B cell (primary cell): ENCODE data around the gene ZNF44. TPM values are rescaled to one million over a fixed set of nuclear protein-coding genes. Genes with fewer than 3 reads are reported as not detected.

Experiments used
- ATAC-seq: fragments of 200-7000 bp; cut with Tn5 transposase; one replicate; pipeline ENCODE4 v1.10.0; 2021; ENCODE audit warnings: low read depth, mild to moderate bottlenecking, moderate number of reproducible peaks, moderate library complexity
- CTCF ChIA-PET: fragments of 350-600 bp; sonication (Branson Sonifier 250); formaldehyde crosslinking; loops from one replicate; lab custom pipeline; 2021; ENCODE audit warnings: antibody characterized with exemption, inconsistent platforms; lab: Charles Lee
- POLR2A ChIA-PET: fragments of 350-600 bp; sonication (Branson Sonifier 250); formaldehyde crosslinking; loops from one replicate; lab custom pipeline; 2021; ENCODE audit warnings: antibody characterized with exemption; lab: Charles Lee
- DNase-seq: peaks from one replicate; pipeline ENCODE4 v3.0.0; 2013
- H2AFZ ChIP-seq: 2 replicates; pipeline ENCODE4 v1.6.1; 2012; ENCODE audit warnings: mild to moderate bottlenecking, low read depth, low read length; ENCODE audit not compliant: insufficient read depth, poor library complexity, severe bottlenecking
- H3K27ac ChIP-seq, 2 donors: 1 replicate in 1 of 2; 2 replicates in 1 of 2; pipeline ENCODE4 v1.5.1; 2012 to 2013; ENCODE audit warnings: low read length in 2 of 2, mild to moderate bottlenecking in 2 of 2, moderate library complexity in 1 of 2
- H3K27me3 ChIP-seq, 4 experiments: fragments of 200-600 bp in 1 of 4; sonication (generic) in 1 of 4; replicated peaks in 1 of 4; 1 replicate in 2 of 4; 2 replicates in 2 of 4; pipeline versions ENCODE4 v1.6.1 to v1.7.0; 2013 to 2016; ENCODE audit warnings: low read length in 3 of 4, mild to moderate bottlenecking in 2 of 4, mixed read lengths in 1 of 4, moderate library complexity in 1 of 4; ENCODE audit not compliant: insufficient read depth in 4 of 4, control insufficient read depth in 3 of 4; ENCODE audit errors: control extremely low read depth in 1 of 4
- H3K36me3 ChIP-seq, 2 experiments: replicated peaks in 1 of 2; 1 replicate in 1 of 2; 2 replicates in 1 of 2; pipeline versions ENCODE4 v1.6.1 to v1.7.1; 2013; ENCODE audit warnings: low read length in 1 of 2; ENCODE audit not compliant: insufficient read depth in 2 of 2, control insufficient read depth in 1 of 2; ENCODE audit errors: control extremely low read depth in 1 of 2, extremely low read depth in 1 of 2
- H3K4me1 ChIP-seq, 2 donors: fragments of 200-600 bp in 1 of 2; sonication (generic) in 1 of 2; 1 replicate in 1 of 2; 2 replicates in 1 of 2; pipeline versions ENCODE4 v1.5.1 to v1.6.1; 2013 to 2017; ENCODE audit warnings: low read length in 2 of 2; ENCODE audit not compliant: control insufficient read depth in 2 of 2, insufficient read depth in 2 of 2
- H3K4me2 ChIP-seq: replicated peaks from 2 replicates; pipeline ENCODE3; 2012; ENCODE audit warnings: mild to moderate bottlenecking, low read depth, low read length; ENCODE audit not compliant: poor library complexity, severe bottlenecking
- H3K4me3 ChIP-seq, 5 experiments: fragments of 200-600 bp in 1 of 5; sonication (generic) in 1 of 5; 1 replicate in 3 of 5; 2 replicates in 2 of 5; pipeline versions ENCODE4 v1.5.1 to v1.7.0; 2011 to 2016; ENCODE audit warnings: low read length in 4 of 5, mild to moderate bottlenecking in 4 of 5, low read depth in 2 of 5, control low read depth in 1 of 5, moderate library complexity in 1 of 5; ENCODE audit not compliant: insufficient read depth in 1 of 5; ENCODE audit errors: control extremely low read depth in 1 of 5, extremely low read depth in 1 of 5
- H3K79me2 ChIP-seq: fragments of 200-600 bp; sonication (generic); one replicate; pipeline ENCODE4 v1.6.0; 2016; ENCODE audit warnings: low read length; ENCODE audit not compliant: control insufficient read depth, insufficient read depth
- H3K9ac ChIP-seq: fragments of 200-600 bp; sonication (generic); 2 replicates; pipeline ENCODE4 v1.6.1; 2017; ENCODE audit warnings: mild to moderate bottlenecking, low read length, moderate library complexity
- H3K9me3 ChIP-seq, 3 donors: one replicate each; pipeline versions ENCODE4 v1.6.1 to v1.7.1; 2013; ENCODE audit warnings: low read length in 2 of 3; ENCODE audit not compliant: control insufficient read depth in 2 of 3, insufficient read depth in 1 of 3; ENCODE audit errors: control extremely low read depth in 1 of 3
- H4K20me1 ChIP-seq: 2 replicates; pipeline ENCODE4 v1.6.0; 2012; ENCODE audit warnings: mild to moderate bottlenecking, low read length; ENCODE audit not compliant: insufficient read depth, control insufficient read depth, poor library complexity, severe bottlenecking
- H3K27ac Mint-ChIP-seq: one replicate; pipeline ENCODE4 v1.8.0; 2021; ENCODE audit warnings: mixed read lengths
- H3K27me3 Mint-ChIP-seq: one replicate; pipeline ENCODE4 v1.8.0; 2021; ENCODE audit warnings: mixed read lengths
- H3K4me1 Mint-ChIP-seq: one replicate; pipeline ENCODE4 v1.8.0; 2021; ENCODE audit warnings: mixed read lengths
- H3K4me3 Mint-ChIP-seq: one replicate; pipeline ENCODE4 v1.8.0; 2021; ENCODE audit warnings: mixed read lengths
- H3K9me3 Mint-ChIP-seq: one replicate; pipeline ENCODE4 v1.8.0; 2022; ENCODE audit warnings: mixed read lengths; ENCODE audit not compliant: insufficient read depth
- CTCF ChIP-seq: fragments of 200-600 bp; IDR thresholded peaks from one replicate; pipeline ENCODE4 v1.8.0; 2022; ENCODE audit warnings: antibody characterized with exemption, mild to moderate bottlenecking
- EZH2 ChIP-seq: IDR thresholded peaks from 2 replicates; pipeline ENCODE4 v1.6.1; 2012; ENCODE audit warnings: borderline replicate concordance, low read depth, mild to moderate bottlenecking, moderate library complexity, low read length; ENCODE audit not compliant: insufficient read depth, poor library complexity, severe bottlenecking
- WGBS: methylation state at CpG from one replicate; pipeline ENCODE4 v1.1.5; 2013; ENCODE audit warnings: missing lambda C conversion rate; ENCODE audit not compliant: insufficient coverage; 5-methylcytosine and 5-hydroxymethylcytosine counted together
- intact Hi-C: fragments of 100-400 bp; cut with micrococcal nuclease; formaldehyde crosslinking; loops from one replicate; pipeline ENCODE4 v1.10.0; 2022
- polyA plus RNA-seq: library from polyadenylated mRNA; depleted of rRNA; stranded (reverse); fragments of >200 nt; gene quantifications from 2 replicates; pipeline ENCODE4 v1.2.3, GENCODE V29; 2012
- total RNA-seq, 2 donors: library from RNA; stranded (reverse); fragments of 120-200 nt in 1 of 2; gene quantifications; 1 replicate in 1 of 2; 2 replicates in 1 of 2; pipeline versions ENCODE4 v1.2.3 to v1.2.4, GENCODE V29; 2013 to 2022

ZNF44 gene
- total and polyA plus RNA-seq, 2 donors (not counting 1 experiment from before 2014, with no cell fraction given): 11.3 to 28.0 TPM

GRCh38 chr19:12284631-12285030 is 10.1 kb downstream of the ZNF44 start:
- Mint-ChIP-seq H3K9me3 (peaks cover 3% of the 10 kb centered on the region), H3K4me1 (peaks cover 25% of the 10 kb centered on the region), H3K4me3 (no peak overlapping the region), H3K27ac (no peak overlapping the region), H3K27me3 (no peaks in the 10 kb centered on the region)
- Histone ChIP-seq H3K9me3 (peaks cover 0 to 6% (median 2%) of the 10 kb centered on the region in 3 donors), H3K4me1 (peaks cover 0 to 3% of the 10 kb centered on the region in 2 donors), H3K27me3 (no peaks in the 10 kb centered on the region), H2AFZ (no peak overlapping the region), H3K4me3 (no peak overlapping the region), H3K36me3 (peaks cover 0 to 4% of the 10 kb centered on the region in 2 experiments), H4K20me1 (peaks cover 42% of the 10 kb centered on the region), H3K4me2 (no peak overlapping the region), H3K79me2 (peaks cover 90% of the 10 kb centered on the region), H3K27ac (no peak overlapping the region), H3K9ac (no peak overlapping the region)
- WGBS: over 99% methylated on average over 18 of the region's 18 CpGs
- ATAC-seq (no peak), DNase-seq (no peak)
- ChIA-PET CTCF (no interaction called here), POLR2A (no interaction called here)
- no peak for TF ChIP-seq EZH2
- TF ChIP-seq CTCF: no peak
- intact Hi-C loops: no loop called here

GRCh38 chr19:12284226-12284625 is 10.5 kb downstream of the ZNF44 start:
- ChIA-PET CTCF (no interaction called here), POLR2A (no interaction called here)
- Histone ChIP-seq H3K36me3 (peaks cover 0 to 5% of the 10 kb centered on the region in 2 experiments), H3K4me3 (no peak overlapping the region), H3K4me1 (peaks cover 0 to 1% of the 10 kb centered on the region in 2 donors), H3K9ac (no peak overlapping the region), H3K27me3 (no peaks in the 10 kb centered on the region), H4K20me1 (peaks cover 38% of the 10 kb centered on the region), H3K79me2 (peaks cover 90% of the 10 kb centered on the region), H3K27ac (no peak overlapping the region), H2AFZ (no peak overlapping the region), H3K4me2 (no peak overlapping the region), H3K9me3 (peaks cover 2 to 6% (median 4%) of the 10 kb centered on the region in 3 donors)
- Mint-ChIP-seq H3K9me3 (peaks cover 3% of the 10 kb centered on the region), H3K4me1 (peaks cover 23% of the 10 kb centered on the region), H3K4me3 (no peak overlapping the region), H3K27ac (no peak overlapping the region), H3K27me3 (no peaks in the 10 kb centered on the region)
- TF ChIP-seq EZH2: no peak
- TF ChIP-seq CTCF: no peak
- 99% methylated on average over 14 of the region's 14 CpGs for WGBS
- DNase-seq: no peak
- ATAC-seq: no peak
- intact Hi-C loops: no loop called here
